GM12878 (cell line): ENCODE results near the gene PPEF1. TPM values are rescaled to one million over a fixed set of nuclear protein-coding genes. Genes with fewer than 3 reads are reported as not detected.

Experiments
- ATAC-seq: fragments of 200-7000 bp; cut with Tn5 transposase; 3 replicates; pipeline ENCODE4 v1.9.1; 2020; ENCODE audit warnings: mild to moderate bottlenecking, moderate library complexity
- BruUV-seq: library from RNA; stranded (reverse); fragments of 400-500 nt; replicated peaks from 2 replicates; lab custom pipeline; 2021; lab: Mats Ljungman, UMichigan
- CTCF ChIA-PET: fragments of 300-600 bp; sonication (Branson Sonifier 250); formaldehyde crosslinking; extraction: SDS; loops from one replicate; lab custom pipeline; 2021; ENCODE audit warnings: inconsistent platforms; lab: Yijun Ruan, JAX
- POLR2A ChIA-PET: fragments of 350-600 bp; formaldehyde crosslinking; extraction: SDS; loops from one replicate; lab custom pipeline; 2021; ENCODE audit warnings: inconsistent platforms; lab: Charles Lee
- RAD21 ChIA-PET: fragments of 300-600 bp; sonication (Branson Sonifier 250); formaldehyde crosslinking; loops from one replicate; lab custom pipeline; 2023; ENCODE audit warnings: antibody characterized with exemption; ENCODE audit not compliant: unreplicated experiment; lab: Charles Lee
- SMC1A ChIA-PET: fragments of 300-600 bp; sonication (Branson Sonifier 250); formaldehyde crosslinking; loops from one replicate; lab custom pipeline; 2023; ENCODE audit not compliant: unreplicated experiment, uncharacterized antibody; lab: Charles Lee
- DNase-seq: peaks from one replicate; pipeline ENCODE4 v3.0.0-alpha.2; 2011; ENCODE audit warnings: low read depth, low spot score
- FAIRE-seq: peaks from 3 replicates; lab custom pipeline; 2011; peaks lifted over from hg19 to GRCh38; lab: Jason Lieb, UNC
- H2AFZ ChIP-seq: 2 replicates; pipeline ENCODE4 v1.6.0; 2011; ENCODE audit warnings: low read depth, low read length, control low read depth; ENCODE audit not compliant: control insufficient read depth
- H3K27ac ChIP-seq: 2 replicates; pipeline ENCODE4 v1.5.1; 2011; ENCODE audit warnings: control low read depth; ENCODE audit not compliant: control insufficient read depth, insufficient read depth
- H3K27me3 ChIP-seq, 2 experiments: replicated peaks in 1 of 2; 2 replicates each; pipeline versions ENCODE4 v1.6.0 to v1.6.1; 2011; ENCODE audit warnings: low read length in 1 of 2; ENCODE audit not compliant: control insufficient read depth in 2 of 2, insufficient read depth in 2 of 2
- H3K36me3 ChIP-seq, 2 experiments: 2 replicates each; pipeline ENCODE4 v1.5.1; 2011; ENCODE audit warnings: low read length in 1 of 2; ENCODE audit not compliant: control insufficient read depth in 2 of 2, insufficient read depth in 2 of 2
- H3K4me1 ChIP-seq: 2 replicates; pipeline ENCODE4 v1.6.1; 2011; ENCODE audit warnings: mild to moderate bottlenecking, low read length, moderate library complexity, mixed read lengths; ENCODE audit not compliant: control insufficient read depth, insufficient read depth
- H3K4me2 ChIP-seq: 2 replicates; pipeline ENCODE4 v1.6.0; 2011; ENCODE audit warnings: control low read depth; ENCODE audit not compliant: control insufficient read depth, insufficient read depth
- H3K4me3 ChIP-seq: fragments of 200-600 bp; sonication (generic); 2 replicates; pipeline ENCODE4 v1.5.1; 2016
- H3K79me2 ChIP-seq: 2 replicates; pipeline ENCODE4 v1.6.0; 2011; ENCODE audit warnings: low read length; ENCODE audit not compliant: control insufficient read depth, insufficient read depth
- H3K9ac ChIP-seq: 2 replicates; pipeline ENCODE4 v1.8.0; 2011; ENCODE audit warnings: low read length, control low read depth, mixed read lengths; ENCODE audit not compliant: control insufficient read depth, insufficient read depth
- H3K9me3 ChIP-seq: replicated peaks from 3 replicates; pipeline ENCODE4 v1.5.1; 2011; ENCODE audit warnings: mild to moderate bottlenecking, low read length; ENCODE audit not compliant: control insufficient read depth, insufficient read depth
- H4K20me1 ChIP-seq: 2 replicates; pipeline ENCODE4 v1.6.0; 2011; ENCODE audit not compliant: control insufficient read depth, insufficient read depth
- ASH2L ChIP-seq: fragments of 300-600, 200-600 bp; sonication (generic); IDR thresholded peaks from 2 replicates; pipeline ENCODE4 v1.6.1; 2017; ENCODE audit warnings: low read depth, mild to moderate bottlenecking, borderline replicate concordance
- CREB1 ChIP-seq: IDR thresholded peaks from 2 replicates; pipeline ENCODE4 v1.6.1; 2012; ENCODE audit warnings: low read depth, mild to moderate bottlenecking, inconsistent platforms
- DPF2 ChIP-seq: fragments of 450-650 bp; IDR thresholded peaks from 2 replicates; pipeline ENCODE4 v1.6.1; 2017; ENCODE audit warnings: mild to moderate bottlenecking
- E2F4 ChIP-seq: IDR thresholded peaks from 2 replicates; pipeline ENCODE4 v1.6.1; 2012; ENCODE audit warnings: low read depth, low read length, improper control_type of control experiment
- IRF3 ChIP-seq: fragments of 450-650 bp; IDR thresholded peaks from 2 replicates; pipeline ENCODE4 v1.6.1; 2014; ENCODE audit warnings: mild to moderate bottlenecking
- JUND ChIP-seq: IDR thresholded peaks from 2 replicates; pipeline ENCODE4 v1.6.1; 2012; ENCODE audit warnings: low read depth, mild to moderate bottlenecking, low read length, improper control_type of control experiment, moderate library complexity
- KLF5 ChIP-seq: fragments of 450-650 bp; IDR thresholded peaks from 2 replicates; pipeline ENCODE4 v1.6.1; 2014; ENCODE audit warnings: mild to moderate bottlenecking; ENCODE audit not compliant: partially characterized antibody
- LARP7 ChIP-seq: fragments of 450-650 bp; IDR thresholded peaks from 2 replicates; pipeline ENCODE4 v1.6.1; 2017; ENCODE audit warnings: mild to moderate bottlenecking
- NR2C2 ChIP-seq: IDR thresholded peaks from 2 replicates; pipeline ENCODE4 v1.6.1; 2011; ENCODE audit warnings: borderline replicate concordance, low read depth; ENCODE audit not compliant: control insufficient read depth, insufficient read length
- PML ChIP-seq: IDR thresholded peaks from 2 replicates; pipeline ENCODE4 v1.6.1; 2012; ENCODE audit warnings: low read length, inconsistent platforms
- RUNX3 ChIP-seq: IDR thresholded peaks from 2 replicates; pipeline ENCODE4 v1.6.1; 2012; ENCODE audit warnings: low read length, inconsistent platforms
- SUZ12 ChIP-seq: fragments of 200-600 bp; sonication (generic); IDR thresholded peaks from one replicate; pipeline ENCODE4 v1.6.1; 2018; ENCODE audit warnings: antibody characterized with exemption, mild to moderate bottlenecking; ENCODE audit not compliant: unreplicated experiment
- TCF3 ChIP-seq: IDR thresholded peaks from 2 replicates; pipeline ENCODE4 v1.6.1; 2012; ENCODE audit warnings: low read depth, mild to moderate bottlenecking, low read length, borderline replicate concordance; ENCODE audit not compliant: insufficient read depth
- USF2 ChIP-seq: IDR thresholded peaks from 2 replicates; pipeline ENCODE4 v1.6.1; 2011; ENCODE audit warnings: low read depth, low read length, improper control_type of control experiment, borderline replicate concordance
- ZBED1 ChIP-seq: IDR thresholded peaks from 2 replicates; pipeline ENCODE4 v1.6.1; 2016; ENCODE audit warnings: borderline replicate concordance
- ZBTB11 ChIP-seq: fragments of 450-650 bp; formaldehyde crosslinking; IDR thresholded peaks from 2 replicates; pipeline ENCODE4 v1.5.0; 2022; ENCODE audit warnings: mild to moderate bottlenecking, missing genetic modification characterization
- WGBS: methylation state at CpG from one replicate; pipeline ENCODE4 v1.1.6; 2016; ENCODE audit warnings: low lambda C conversion rate; ENCODE audit not compliant: insufficient replicate concordance, insufficient coverage; ENCODE audit errors: missing lambda C conversion rate; 5-methylcytosine and 5-hydroxymethylcytosine counted together
- in situ Hi-C: fragments of 300-500 bp; cut with MboI; formaldehyde crosslinking; loops from 9 replicates; pipeline ENCODE4 v1.14.3; 2018; ENCODE audit warnings: mixed read lengths
- intact Hi-C: fragments of 100-400 bp; cut with micrococcal nuclease; formaldehyde crosslinking; loops from one replicate; pipeline ENCODE4 v1.14.2; 2022; ENCODE audit not compliant: unreplicated experiment
- polyA plus RNA-seq, 11 experiments: library from polyadenylated mRNA; depleted of rRNA in 4 of 11; unstranded in 6 of 11; stranded (reverse) in 5 of 11; fragments of >200 nt; fragmentation: Nextera tagmentation in 4 of 11; fragmentation: Illumina TruSeq in 1 of 11; extraction: Ambion mirVana in 4 of 11; extraction: Trizol in 1 of 11; gene quantifications; 1 replicate in 1 of 11; 2 replicates in 10 of 11; pipeline versions ENCODE4 v1.2.1 to v1.2.3, GENCODE V29; 2011 to 2016; ENCODE audit warnings: inconsistent platforms in 2 of 11, missing spikeins in 2 of 11, low read depth in 1 of 11
- total RNA-seq, 4 experiments: library from RNA; depleted of rRNA in 3 of 4; stranded (reverse); fragments of >200 nt in 3 of 4; fragmentation: Illumina TruSeq in 1 of 4; extraction: Trizol in 1 of 4; gene quantifications; 2 replicates each; pipeline versions ENCODE4 v1.2.1 to v1.2.3, GENCODE V29; 2013 to 2021

The PPEF1 gene
- total and polyA plus RNA-seq, 10 of the 15 experiments (the other 5 are each of a cell fraction or from before 2014, with no cell fraction given), result 0.24 to 2.2 (median 0.50) TPM

GRCh38 chrX:18873836-18874235 lies 166.4 kb downstream of the PPEF1 start:
- ChIA-PET POLR2A (no interaction called here), RAD21 (interaction anchor here (1.0 kb wide), 1 partner anchor 13 kb away, joined by 3 read pairs; no protein-coding TSS in a partner anchor), CTCF (interaction anchor here (0.7 kb wide), 1 partner anchor 11 kb away, joined by 3 read pairs; no protein-coding TSS in a partner anchor), SMC1A (no interaction called here)
- intact Hi-C loops (no loop called here), in situ Hi-C loops (no loop called here)
- 68% methylated on average over 12 of the region's 12 CpGs for WGBS
- ATAC-seq, result no peak
- FAIRE-seq, result no peak
- no peaks in the 10 kb centered on the region for H3K79me2 ChIP-seq
- BruUV-seq, result no TSS peak
- no peaks in the 10 kb centered on the region for H4K20me1 ChIP-seq
- no peak overlapping the region for H3K9ac ChIP-seq
- TF ChIP-seq E2F4 (no peak), IRF3 (no peak), LARP7 (no peak), PML (no peak), CREB1 (no peak), RUNX3 (no peak), KLF5 (no peak), SUZ12 (no peak), DPF2 (no peak), ZBED1 (no peak), JUND (no peak), TCF3 (no peak), NR2C2 (no peak), USF2 (no peak), ZBTB11 (CRISPR knock-in tag) (no peak), ASH2L (no peak)
- H3K36me3 ChIP-seq, result no peaks in the 10 kb centered on the region
- H3K4me3 ChIP-seq, result no peak overlapping the region
- H3K4me2 ChIP-seq, result no peak overlapping the region
- DNase-seq, result no peak
- no peaks in the 10 kb centered on the region for H3K27me3 ChIP-seq
- H3K4me1 ChIP-seq, result no peaks in the 10 kb centered on the region
- H3K9me3 ChIP-seq, result no peaks in the 10 kb centered on the region
- no peak overlapping the region for H2AFZ ChIP-seq
- no peak overlapping the region for H3K27ac ChIP-seq
